HCT116 (cell line): ENCODE results near the gene TTLL10.

Experiments
- CEBPB ChIP-seq: IDR thresholded peaks from 2 replicates; pipeline ENCODE4 v1.6.1; 2012; ENCODE audit warnings: low read depth
- ELF1 ChIP-seq: IDR thresholded peaks from 2 replicates; pipeline ENCODE4 v1.6.1; 2012; ENCODE audit warnings: low read depth, borderline replicate concordance
- EZH2 ChIP-seq: fragments of 200-600 bp; sonication (generic); IDR thresholded peaks from 2 replicates; pipeline ENCODE4 v1.6.1; 2017; ENCODE audit warnings: antibody characterized with exemption, mixed run types
- EZH2phosphoT487 ChIP-seq: fragments of 200-600 bp; IDR thresholded peaks from 2 replicates; pipeline ENCODE4 v1.6.1; 2018; ENCODE audit warnings: antibody characterized with exemption, borderline replicate concordance
- FOSL1 ChIP-seq: IDR thresholded peaks from 2 replicates; pipeline ENCODE4 v1.6.1; 2012; ENCODE audit warnings: low read depth
- JUND ChIP-seq: IDR thresholded peaks from 2 replicates; pipeline ENCODE4 v1.6.1; 2012
- POLR2A ChIP-seq: IDR thresholded peaks from 2 replicates; pipeline ENCODE4 v1.7.0; 2011; ENCODE audit warnings: borderline replicate concordance; ENCODE audit not compliant: insufficient read depth, insufficient read length; ENCODE audit errors: extremely low read depth
- POLR2AphosphoS5 ChIP-seq: IDR thresholded peaks from 2 replicates; pipeline ENCODE4 v1.6.1; 2011; ENCODE audit warnings: mild to moderate bottlenecking, low read depth, low read length, moderate library complexity
- RAD21 ChIP-seq: IDR thresholded peaks from 2 replicates; pipeline ENCODE4 v1.6.1; 2012; ENCODE audit warnings: low read depth, mild to moderate bottlenecking
- SIN3A ChIP-seq: IDR thresholded peaks from 2 replicates; pipeline ENCODE4 v1.6.1; 2012; ENCODE audit warnings: low read depth
- ZNF274 ChIP-seq: fragments of 200-500 bp; sonication (Bioruptor generic); IDR thresholded peaks from 2 replicates; pipeline ENCODE4 v1.6.1; 2014; ENCODE audit warnings: mild to moderate bottlenecking, low read depth, low read length, inconsistent platforms
- TF ChIP-seq, protein P1 (sequence below), 3 experiments: fragments of 200-600 bp in 1 of 3; sonication (generic) in 1 of 3; IDR thresholded peaks in 2 of 3; conservative IDR thresholded peaks in 1 of 3; 2 replicates each; pipeline ENCODE4 v1.5.1; 2012 to 2017; ENCODE audit warnings: low read depth in 2 of 3, low read length in 2 of 3, antibody characterized with exemption in 1 of 3, borderline replicate concordance in 1 of 3, control low read depth in 1 of 3, mild to moderate bottlenecking in 1 of 3, mixed read lengths in 1 of 3, mixed run types in 1 of 3, moderate library complexity in 1 of 3; ENCODE audit not compliant: insufficient read depth in 1 of 3
- TF ChIP-seq, protein P2 (sequence below): IDR thresholded peaks from 2 replicates; pipeline ENCODE4 v1.6.1; 2012; ENCODE audit warnings: low read depth

DNA sequence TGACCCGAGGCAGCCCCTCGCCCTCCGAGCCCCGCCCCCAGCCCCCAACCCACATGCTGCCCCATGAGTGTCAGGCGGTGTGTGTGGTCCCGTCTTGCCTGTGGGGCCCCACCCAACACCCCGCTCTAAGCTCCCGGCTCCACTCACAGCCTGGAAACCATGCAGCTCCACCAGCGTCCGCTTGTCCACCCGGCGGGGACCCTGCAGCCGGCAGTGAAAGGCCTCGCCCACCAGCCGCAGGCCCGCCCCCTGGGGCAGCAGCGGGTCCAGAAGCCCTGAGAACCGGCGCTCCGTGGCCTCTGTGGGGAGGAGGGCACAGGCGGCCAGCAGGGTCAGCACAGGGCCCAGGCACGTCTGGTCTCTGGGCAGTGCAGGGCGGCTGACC lies 70.1 kb downstream of the TTLL10 start:
- TF ChIP-seq CEBPB (no peak), POLR2AphosphoS5 (no peak), POLR2A (no peak), EZH2 (no peak), JUND (no peak), EZH2phosphoT487 (no peak), ELF1 (no peak), RAD21 (no peak), SIN3A (no peak), ZNF274 (no peak), FOSL1 (no peak)
- TF ChIP-seq, protein P1, sequence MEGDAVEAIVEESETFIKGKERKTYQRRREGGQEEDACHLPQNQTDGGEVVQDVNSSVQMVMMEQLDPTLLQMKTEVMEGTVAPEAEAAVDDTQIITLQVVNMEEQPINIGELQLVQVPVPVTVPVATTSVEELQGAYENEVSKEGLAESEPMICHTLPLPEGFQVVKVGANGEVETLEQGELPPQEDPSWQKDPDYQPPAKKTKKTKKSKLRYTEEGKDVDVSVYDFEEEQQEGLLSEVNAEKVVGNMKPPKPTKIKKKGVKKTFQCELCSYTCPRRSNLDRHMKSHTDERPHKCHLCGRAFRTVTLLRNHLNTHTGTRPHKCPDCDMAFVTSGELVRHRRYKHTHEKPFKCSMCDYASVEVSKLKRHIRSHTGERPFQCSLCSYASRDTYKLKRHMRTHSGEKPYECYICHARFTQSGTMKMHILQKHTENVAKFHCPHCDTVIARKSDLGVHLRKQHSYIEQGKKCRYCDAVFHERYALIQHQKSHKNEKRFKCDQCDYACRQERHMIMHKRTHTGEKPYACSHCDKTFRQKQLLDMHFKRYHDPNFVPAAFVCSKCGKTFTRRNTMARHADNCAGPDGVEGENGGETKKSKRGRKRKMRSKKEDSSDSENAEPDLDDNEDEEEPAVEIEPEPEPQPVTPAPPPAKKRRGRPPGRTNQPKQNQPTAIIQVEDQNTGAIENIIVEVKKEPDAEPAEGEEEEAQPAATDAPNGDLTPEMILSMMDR (IDR thresholded peaks at IDR 0.05 in 2 of 3, conservative IDR thresholded peaks at IDR 0.05 in 1 of 3; ENCODE audit: borderline replicate concordance in 1 of 3, insufficient read depth in 1 of 3, low read depth in 2 of 3, low read length in 2 of 3): no peak
- TF ChIP-seq, protein P2, sequence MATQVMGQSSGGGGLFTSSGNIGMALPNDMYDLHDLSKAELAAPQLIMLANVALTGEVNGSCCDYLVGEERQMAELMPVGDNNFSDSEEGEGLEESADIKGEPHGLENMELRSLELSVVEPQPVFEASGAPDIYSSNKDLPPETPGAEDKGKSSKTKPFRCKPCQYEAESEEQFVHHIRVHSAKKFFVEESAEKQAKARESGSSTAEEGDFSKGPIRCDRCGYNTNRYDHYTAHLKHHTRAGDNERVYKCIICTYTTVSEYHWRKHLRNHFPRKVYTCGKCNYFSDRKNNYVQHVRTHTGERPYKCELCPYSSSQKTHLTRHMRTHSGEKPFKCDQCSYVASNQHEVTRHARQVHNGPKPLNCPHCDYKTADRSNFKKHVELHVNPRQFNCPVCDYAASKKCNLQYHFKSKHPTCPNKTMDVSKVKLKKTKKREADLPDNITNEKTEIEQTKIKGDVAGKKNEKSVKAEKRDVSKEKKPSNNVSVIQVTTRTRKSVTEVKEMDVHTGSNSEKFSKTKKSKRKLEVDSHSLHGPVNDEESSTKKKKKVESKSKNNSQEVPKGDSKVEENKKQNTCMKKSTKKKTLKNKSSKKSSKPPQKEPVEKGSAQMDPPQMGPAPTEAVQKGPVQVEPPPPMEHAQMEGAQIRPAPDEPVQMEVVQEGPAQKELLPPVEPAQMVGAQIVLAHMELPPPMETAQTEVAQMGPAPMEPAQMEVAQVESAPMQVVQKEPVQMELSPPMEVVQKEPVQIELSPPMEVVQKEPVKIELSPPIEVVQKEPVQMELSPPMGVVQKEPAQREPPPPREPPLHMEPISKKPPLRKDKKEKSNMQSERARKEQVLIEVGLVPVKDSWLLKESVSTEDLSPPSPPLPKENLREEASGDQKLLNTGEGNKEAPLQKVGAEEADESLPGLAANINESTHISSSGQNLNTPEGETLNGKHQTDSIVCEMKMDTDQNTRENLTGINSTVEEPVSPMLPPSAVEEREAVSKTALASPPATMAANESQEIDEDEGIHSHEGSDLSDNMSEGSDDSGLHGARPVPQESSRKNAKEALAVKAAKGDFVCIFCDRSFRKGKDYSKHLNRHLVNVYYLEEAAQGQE: no peak
